IMR-90 (cell line): ENCODE data around the gene ALK. TPM values are rescaled to one million over a fixed set of nuclear protein-coding genes. Genes with fewer than 3 reads are reported as not detected.

ENCODE experiments used
- ATAC-seq: fragments of 200-7000 bp; cut with Tn5 transposase; 2 replicates; pipeline ENCODE4 v1.9.1; 2020; ENCODE audit warnings: low read depth, mild to moderate bottlenecking, moderate library complexity
- BruUV-seq: library from RNA; stranded (reverse); fragments of 400-500 nt; replicated peaks from 2 replicates; lab custom pipeline; 2021; lab: Mats Ljungman, UMichigan
- CTCF ChIA-PET: fragments of 300-600 bp; formaldehyde crosslinking; extraction: SDS; loops from one replicate; lab custom pipeline; 2021; ENCODE audit warnings: antibody characterized with exemption; lab: Yijun Ruan, JAX
- POLR2A ChIA-PET: fragments of 300-600 bp; sonication (Branson Sonifier 250); formaldehyde crosslinking; loops from one replicate; lab custom pipeline; 2022; ENCODE audit warnings: antibody characterized with exemption; ENCODE audit not compliant: unreplicated experiment; lab: Charles Lee
- DNase-seq: peaks from one replicate; pipeline ENCODE4 v3.0.0; 2013
- H2AFZ ChIP-seq: replicated peaks from 2 replicates; pipeline ENCODE3; 2013; ENCODE audit warnings: low read length, mild to moderate bottlenecking; ENCODE audit not compliant: poor library complexity
- H2AK5ac ChIP-seq: 2 replicates; pipeline ENCODE4 v1.6.1; 2013; ENCODE audit warnings: low read depth, low read length, inconsistent platforms
- H2AK9ac ChIP-seq: replicated peaks from 2 replicates; pipeline ENCODE3; 2013; ENCODE audit warnings: mild to moderate bottlenecking, low read depth, low read length, moderate library complexity; ENCODE audit not compliant: poor library complexity
- H2BK120ac ChIP-seq: 2 replicates; pipeline ENCODE4 v1.6.1; 2013; ENCODE audit warnings: low read depth, low read length, inconsistent platforms
- H2BK15ac ChIP-seq: 3 replicates; pipeline ENCODE4 v1.6.1; 2013; ENCODE audit warnings: low read depth, low read length, inconsistent platforms
- H2BK20ac ChIP-seq: 2 replicates; pipeline ENCODE4 v1.6.1; 2013; ENCODE audit warnings: low read depth, mild to moderate bottlenecking, inconsistent platforms, low read length, moderate library complexity
- H2BK5ac ChIP-seq: 2 replicates; pipeline ENCODE4 v1.6.1; 2013; ENCODE audit warnings: mild to moderate bottlenecking, low read depth, low read length, inconsistent platforms; ENCODE audit not compliant: poor library complexity, severe bottlenecking
- H3K14ac ChIP-seq: replicated peaks from 2 replicates; pipeline ENCODE4 v1.6.1; 2013; ENCODE audit warnings: low read depth, low read length, inconsistent platforms
- H3K18ac ChIP-seq: 2 replicates; pipeline ENCODE4 v1.6.1; 2013; ENCODE audit warnings: low read depth, low read length, control low read depth
- H3K23ac ChIP-seq: 2 replicates; pipeline ENCODE4 v1.6.1; 2013; ENCODE audit warnings: low read depth, low read length, inconsistent platforms
- H3K27ac ChIP-seq: 2 replicates; pipeline ENCODE4 v1.5.1; 2013; ENCODE audit warnings: mild to moderate bottlenecking, control low read depth, low read length; ENCODE audit not compliant: insufficient read depth
- H3K27me3 ChIP-seq: 2 replicates; pipeline ENCODE4 v1.6.1; 2013; ENCODE audit warnings: low read length; ENCODE audit not compliant: control insufficient read depth, insufficient read depth
- H3K36me3 ChIP-seq: 2 replicates; pipeline ENCODE4 v1.6.1; 2013; ENCODE audit warnings: low read length, mixed read lengths; ENCODE audit not compliant: control insufficient read depth, insufficient read depth
- H3K4ac ChIP-seq: 2 replicates; pipeline ENCODE4 v1.6.1; 2013; ENCODE audit warnings: low read depth, low read length, inconsistent platforms
- H3K4me1 ChIP-seq: 2 replicates; pipeline ENCODE4 v1.6.1; 2013; ENCODE audit warnings: low read length, mixed read lengths; ENCODE audit not compliant: control insufficient read depth, insufficient read depth
- H3K4me2 ChIP-seq: 2 replicates; pipeline ENCODE4 v1.6.1; 2013; ENCODE audit warnings: low read depth, mild to moderate bottlenecking, control low read depth, low read length, moderate library complexity
- H3K4me3 ChIP-seq: 2 replicates; pipeline ENCODE4 v1.5.1; 2013; ENCODE audit warnings: low read depth, mild to moderate bottlenecking, control low read depth, low read length, moderate library complexity; ENCODE audit not compliant: insufficient read depth
- H3K56ac ChIP-seq: 2 replicates; pipeline ENCODE4 v1.6.1; 2013; ENCODE audit warnings: low read length, inconsistent platforms; ENCODE audit not compliant: insufficient read depth; ENCODE audit errors: extremely low read depth
- H3K79me1 ChIP-seq, 2 experiments: 2 replicates each; pipeline ENCODE4 v1.6.1; 2013; ENCODE audit warnings: low read length in 2 of 2, inconsistent platforms in 1 of 2, low read depth in 1 of 2
- H3K9ac ChIP-seq: 2 replicates; pipeline ENCODE4 v1.6.1; 2013; ENCODE audit warnings: low read depth, low read length, control low read depth
- H3K9me1 ChIP-seq: 2 replicates; pipeline ENCODE4 v1.6.1; 2013; ENCODE audit warnings: low read length, inconsistent platforms; ENCODE audit not compliant: insufficient read depth
- H3K9me3 ChIP-seq: 2 replicates; pipeline ENCODE4 v1.6.1; 2013; ENCODE audit warnings: low read length; ENCODE audit not compliant: control insufficient read depth, insufficient read depth
- H4K20me1 ChIP-seq: 2 replicates; pipeline ENCODE4 v1.6.1; 2013; ENCODE audit warnings: low read length, inconsistent platforms; ENCODE audit not compliant: insufficient read depth
- H4K5ac ChIP-seq: 2 replicates; pipeline ENCODE4 v1.6.1; 2013; ENCODE audit warnings: mild to moderate bottlenecking, low read depth, low read length, control low read depth
- H4K8ac ChIP-seq, 2 experiments: 2 replicates each; pipeline ENCODE4 v1.6.1; 2013; ENCODE audit warnings: low read depth in 2 of 2, low read length in 2 of 2, control low read depth in 1 of 2, inconsistent platforms in 1 of 2
- H4K91ac ChIP-seq: 2 replicates; pipeline ENCODE4 v1.6.1; 2013; ENCODE audit warnings: low read depth, low read length, inconsistent platforms; ENCODE audit not compliant: insufficient read depth
- CEBPB ChIP-seq: IDR thresholded peaks from 2 replicates; pipeline ENCODE4 v1.6.1; 2012; ENCODE audit warnings: low read depth, low read length, improper control_type of control experiment
- MAFK ChIP-seq: IDR thresholded peaks from 2 replicates; pipeline ENCODE4 v1.6.1; 2012; ENCODE audit warnings: low read depth, low read length, improper control_type of control experiment
- NFE2L2 ChIP-seq: fragments of 150-350 bp; IDR thresholded peaks from 2 replicates; pipeline ENCODE4 v1.6.1; 2016; ENCODE audit warnings: low read depth, mild to moderate bottlenecking, low read length
- POLR2A ChIP-seq: IDR thresholded peaks from 2 replicates; pipeline ENCODE4 v1.6.1; 2012; ENCODE audit warnings: mild to moderate bottlenecking, low read depth, low read length
- RAD21 ChIP-seq: IDR thresholded peaks from 2 replicates; pipeline ENCODE4 v1.6.1; 2012; ENCODE audit warnings: low read length, improper control_type of control experiment
- RFX5 ChIP-seq: IDR thresholded peaks from 2 replicates; pipeline ENCODE4 v1.8.0; 2012; ENCODE audit warnings: low read depth, mild to moderate bottlenecking, low read length, moderate library complexity
- WGBS, 2 experiments: methylation state at CpG; one replicate each; pipeline versions ENCODE4 v1.1.5 to v1.1.7; 2013; ENCODE audit warnings: missing lambda C conversion rate in 2 of 2; ENCODE audit not compliant: insufficient read length in 1 of 2; ENCODE audit errors: extremely low coverage in 2 of 2; 5-methylcytosine and 5-hydroxymethylcytosine counted together
- dilution Hi-C: fragments of 300-500 bp; cut with HindIII; formaldehyde crosslinking; loops from one replicate; pipeline ENCODE4 v1.14.3; 2018; ENCODE audit warnings: low sequenced_read_pairs; ENCODE audit not compliant: unreplicated experiment
- in situ Hi-C: fragments of 300-500 bp; cut with MboI; formaldehyde crosslinking; loops from 3 replicates; pipeline ENCODE4 v1.14.3; 2019; ENCODE audit warnings: low sequenced_read_pairs, inconsistent platforms, mixed read lengths
- intact Hi-C: fragments of 100-400 bp; cut with micrococcal nuclease; formaldehyde crosslinking; loops from 2 replicates; pipeline ENCODE4 v1.10.0; 2022
- polyA plus RNA-seq, 3 experiments: library from polyadenylated mRNA; depleted of rRNA; stranded (reverse); fragments of >200 nt; gene quantifications; 2 replicates each; pipeline ENCODE4 v1.2.3, GENCODE V29; 2012; ENCODE audit warnings: low replicate concordance in 1 of 3
- total RNA-seq: library from RNA; depleted of rRNA; stranded (reverse); fragments of >200 nt; gene quantifications from 2 replicates; pipeline ENCODE4 v1.2.3, GENCODE V29; 2012

ALK gene
- total and polyA plus RNA-seq, 2 of the 4 experiments (the other 2 are of a cell fraction): not detected

DNA sequence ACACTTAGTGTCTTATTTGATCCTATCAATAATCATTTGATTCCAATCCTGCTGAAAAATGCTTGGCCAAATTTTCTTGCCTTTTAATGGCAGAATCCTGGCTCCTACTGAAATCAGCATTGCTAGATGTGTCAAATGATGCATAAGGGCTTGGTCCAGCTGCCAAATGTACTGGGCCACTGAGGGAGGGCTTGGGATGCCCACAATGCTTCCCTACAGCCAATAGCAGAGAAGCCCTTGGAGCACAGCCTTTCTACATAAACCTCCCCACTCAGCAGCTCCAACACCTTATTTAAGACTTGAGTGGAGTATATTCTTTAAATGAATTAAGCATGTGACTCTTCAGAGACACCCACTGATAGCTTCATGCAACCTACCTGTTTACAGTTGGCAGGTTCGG lies 3.6 kb downstream of the ALK start:
- no CpG with 5 or more reads among the region's 1 CpG for WGBS, 2 experiments
- Histone ChIP-seq H3K27me3 (peaks cover 28% of the 10 kb centered on the region), H3K9me3 (no peaks in the 10 kb centered on the region), H2BK5ac (no peak overlapping the region), H3K27ac (no peak overlapping the region), H3K4me3 (no peak overlapping the region), H3K14ac (no peak overlapping the region), H3K4me1 (no peaks in the 10 kb centered on the region), H3K9me1 (no peaks in the 10 kb centered on the region), H3K18ac (no peak overlapping the region), H2AK9ac (no peak overlapping the region), H4K5ac (no peak overlapping the region), H3K36me3 (no peaks in the 10 kb centered on the region), H2BK20ac (no peak overlapping the region), H3K9ac (no peak overlapping the region), H2AFZ (no peak overlapping the region), H3K23ac (no peak overlapping the region), H2BK15ac (no peak overlapping the region), H2AK5ac (no peak overlapping the region), H3K79me1 (no peaks in the 10 kb centered on the region), H4K91ac (no peak overlapping the region), H4K20me1 (no peaks in the 10 kb centered on the region), H3K56ac (no peak overlapping the region), H3K4ac (no peak overlapping the region), H4K8ac (no peak overlapping the region), H2BK120ac (no peak overlapping the region), H3K4me2 (no peak overlapping the region)
- in situ Hi-C loops: no loop called here
- DNase-seq (no peak), ATAC-seq (no peak)
- BruUV-seq: no TSS peak
- ChIA-PET POLR2A (no interaction called here), CTCF (no interaction called here)
- intact Hi-C loops: no loop called here
- no peak for TF ChIP-seq CEBPB
- no peak for TF ChIP-seq RFX5
- TF ChIP-seq MAFK: no peak
- TF ChIP-seq RAD21: no peak
- no peak for TF ChIP-seq POLR2A
- no peak for TF ChIP-seq NFE2L2
- dilution Hi-C loops: no loop called here
